ENCODE measurements around the gene NFIB.

NFIB gene

DNA sequence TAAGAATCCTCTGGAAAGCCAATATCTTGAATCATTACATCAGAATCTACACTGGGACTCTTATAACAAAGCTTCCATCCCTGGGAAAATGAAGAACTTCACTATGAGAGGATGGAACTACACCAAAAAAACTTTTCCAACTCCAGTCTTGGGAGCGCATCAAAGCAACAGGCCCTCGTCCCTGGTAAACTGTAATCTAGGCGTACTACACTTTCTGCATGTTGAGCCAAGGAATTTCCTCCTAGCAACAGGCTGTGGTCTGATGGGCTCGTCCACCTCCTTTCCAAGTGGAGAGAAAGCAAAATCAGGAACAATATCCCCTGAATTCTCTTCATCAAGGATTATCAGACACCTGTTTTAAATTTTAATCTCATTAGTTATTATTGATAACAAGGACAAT lies 94.1 kb downstream of the NFIB start:
- Histone ChIP-seq H3K27me3 (ENCODE audit: insufficient read depth, insufficient read length) (no peaks in the 10 kb centered on the region), H3K36me3 (ENCODE audit: insufficient read depth, insufficient read length, low read length) (no peaks in the 10 kb centered on the region), H3K4me3 (ENCODE audit: insufficient read length, low read depth) (no peak overlapping the region), H3K9me3 (ENCODE audit: insufficient read depth, low read length) (no peaks in the 10 kb centered on the region), H3K9ac (ENCODE audit: insufficient read length, low read depth) (no peak overlapping the region), H3K4me1 (ENCODE audit: insufficient read depth, insufficient read length) (no peaks in the 10 kb centered on the region)
- DNase-seq (ENCODE audit: low read depth, low spot score): no peak
- TF ChIP-seq YY1 (IDR thresholded peaks at IDR 0.05; ENCODE audit: insufficient read depth, insufficient read length) (no peak), SUZ12 (IDR thresholded peaks at IDR 0.05; ENCODE audit: extremely low read depth, insufficient read depth, insufficient read length) (no peak), ZNF274 (IDR thresholded peaks at IDR 0.05; ENCODE audit: low read depth, low read length) (no peak)

DNA sequence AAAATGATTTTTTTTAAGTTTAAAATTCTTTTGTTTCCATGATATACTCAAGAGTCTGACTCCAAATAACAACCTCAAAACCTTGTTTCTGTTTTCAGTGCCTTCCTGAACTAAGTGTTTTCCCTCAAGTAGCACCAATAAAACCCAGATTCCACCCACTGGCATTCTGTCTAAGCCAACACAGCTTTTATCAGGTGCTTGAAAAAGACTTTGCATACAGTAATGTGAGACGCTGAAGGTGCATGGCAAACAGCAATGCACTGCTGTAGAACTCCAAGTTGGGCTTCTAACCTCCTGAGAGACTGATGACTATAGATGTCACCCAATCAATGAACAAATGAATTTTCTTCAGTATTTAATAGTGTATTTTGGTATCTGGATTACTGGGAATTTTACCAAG lies 95.7 kb downstream of the NFIB start:
- TF ChIP-seq SUZ12 (IDR thresholded peaks at IDR 0.05; ENCODE audit: extremely low read depth, insufficient read depth, insufficient read length) (no peak), YY1 (IDR thresholded peaks at IDR 0.05; ENCODE audit: insufficient read depth, insufficient read length) (no peak), ZNF274 (IDR thresholded peaks at IDR 0.05; ENCODE audit: low read depth, low read length) (no peak)
- Histone ChIP-seq H3K9ac (ENCODE audit: insufficient read length, low read depth) (no peak overlapping the region), H3K36me3 (ENCODE audit: insufficient read depth, insufficient read length, low read length) (no peaks in the 10 kb centered on the region), H3K27me3 (ENCODE audit: insufficient read depth, insufficient read length) (no peaks in the 10 kb centered on the region), H3K4me3 (ENCODE audit: insufficient read length, low read depth) (no peak overlapping the region), H3K4me1 (ENCODE audit: insufficient read depth, insufficient read length) (no peaks in the 10 kb centered on the region), H3K9me3 (ENCODE audit: insufficient read depth, low read length) (no peaks in the 10 kb centered on the region)
- DNase-seq (ENCODE audit: low read depth, low spot score): no peak

DNA sequence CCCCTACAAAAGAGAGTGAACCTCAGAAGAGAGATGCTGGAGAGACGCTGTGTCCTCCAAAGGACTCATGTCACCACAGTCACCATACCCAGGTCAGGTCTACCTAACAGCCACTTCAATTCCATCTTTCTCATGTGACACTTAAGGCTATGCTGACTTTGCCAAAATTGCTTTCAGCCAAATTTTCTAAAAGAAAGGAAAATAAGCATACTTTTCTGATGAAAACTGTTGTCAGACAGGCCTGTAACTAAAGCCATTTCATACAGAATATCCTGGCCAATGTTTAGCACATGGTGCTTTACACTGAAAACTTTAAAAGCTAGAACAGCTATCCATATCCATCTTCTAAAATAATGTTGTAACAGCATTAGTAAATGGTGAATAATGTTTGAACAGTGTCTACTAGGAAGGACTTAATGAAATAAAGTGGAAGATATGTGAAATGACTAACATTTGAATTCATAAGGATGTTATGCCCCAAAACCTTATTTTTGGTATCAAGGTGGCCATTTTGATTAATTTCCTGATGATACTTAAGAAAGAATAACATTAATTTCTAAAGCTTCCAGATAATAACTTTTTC lies 97.2 kb downstream of the NFIB start:
- Histone ChIP-seq H3K27me3 (ENCODE audit: insufficient read depth, insufficient read length) (no peaks in the 10 kb centered on the region), H3K4me1 (ENCODE audit: insufficient read depth, insufficient read length) (no peaks in the 10 kb centered on the region), H3K9me3 (ENCODE audit: insufficient read depth, low read length) (no peaks in the 10 kb centered on the region), H3K4me3 (ENCODE audit: insufficient read length, low read depth) (no peak overlapping the region), H3K9ac (ENCODE audit: insufficient read length, low read depth) (no peak overlapping the region), H3K36me3 (ENCODE audit: insufficient read depth, insufficient read length, low read length) (no peaks in the 10 kb centered on the region)
- no peak for DNase-seq (ENCODE audit: low read depth, low spot score)
- TF ChIP-seq SUZ12 (IDR thresholded peaks at IDR 0.05; ENCODE audit: extremely low read depth, insufficient read depth, insufficient read length) (no peak), YY1 (IDR thresholded peaks at IDR 0.05; ENCODE audit: insufficient read depth, insufficient read length) (no peak), ZNF274 (IDR thresholded peaks at IDR 0.05; ENCODE audit: low read depth, low read length) (no peak)

- no peak overlapping the region for H3K4me3 ChIP-seq (ENCODE audit: insufficient read length, low read depth)
- no peaks in the 10 kb centered on the region for H3K9me3 ChIP-seq (ENCODE audit: insufficient read depth, low read length)
- TF ChIP-seq YY1 (IDR thresholded peaks at IDR 0.05; ENCODE audit: insufficient read depth, insufficient read length) (no peak), ZNF274 (IDR thresholded peaks at IDR 0.05; ENCODE audit: low read depth, low read length) (no peak), SUZ12 (IDR thresholded peaks at IDR 0.05; ENCODE audit: extremely low read depth, insufficient read depth, insufficient read length) (no peak)
- H3K9ac ChIP-seq (ENCODE audit: insufficient read length, low read depth): no peak overlapping the region
- no peaks in the 10 kb centered on the region for H3K27me3 ChIP-seq (ENCODE audit: insufficient read depth, insufficient read length)
- H3K36me3 ChIP-seq (ENCODE audit: insufficient read depth, insufficient read length, low read length): no peaks in the 10 kb centered on the region
- H3K4me1 ChIP-seq (ENCODE audit: insufficient read depth, insufficient read length): no peaks in the 10 kb centered on the region
- DNase-seq (ENCODE audit: low read depth, low spot score): no peak
These were observed 98.3 kb downstream of the NFIB start for GRCh38 chr9:14215614-14216013.

DNA sequence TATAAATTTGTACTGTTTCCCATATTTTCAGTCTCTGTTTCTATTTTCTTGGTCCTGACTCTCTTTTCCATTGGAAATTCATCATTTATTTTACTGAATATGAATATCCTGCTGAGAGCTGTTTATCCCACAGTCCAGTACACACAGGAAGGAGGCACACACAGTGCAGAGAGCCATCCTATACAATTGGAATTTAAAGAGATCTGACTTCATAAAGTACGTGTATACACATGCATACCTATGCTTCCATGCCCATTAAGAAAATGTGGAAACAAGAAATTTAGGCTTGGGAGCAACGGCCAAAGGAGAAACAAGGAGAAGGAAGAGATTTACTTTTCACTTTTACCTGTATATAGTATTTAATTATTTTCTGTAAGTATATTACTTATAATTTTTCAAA lies 99.2 kb downstream of the NFIB start:
- no peak for TF ChIP-seq ZNF274 (IDR thresholded peaks at IDR 0.05; ENCODE audit: low read depth, low read length)
- no peak for TF ChIP-seq YY1 (IDR thresholded peaks at IDR 0.05; ENCODE audit: insufficient read depth, insufficient read length)
- TF ChIP-seq SUZ12 (IDR thresholded peaks at IDR 0.05; ENCODE audit: extremely low read depth, insufficient read depth, insufficient read length): no peak
- no peak overlapping the region for H3K9ac ChIP-seq (ENCODE audit: insufficient read length, low read depth)
- no peaks in the 10 kb centered on the region for H3K36me3 ChIP-seq (ENCODE audit: insufficient read depth, insufficient read length, low read length)
- DNase-seq (ENCODE audit: low read depth, low spot score): no peak
- no peaks in the 10 kb centered on the region for H3K4me1 ChIP-seq (ENCODE audit: insufficient read depth, insufficient read length)
- no peak overlapping the region for H3K4me3 ChIP-seq (ENCODE audit: insufficient read length, low read depth)
- H3K27me3 ChIP-seq (ENCODE audit: insufficient read depth, insufficient read length): no peaks in the 10 kb centered on the region
- no peaks in the 10 kb centered on the region for H3K9me3 ChIP-seq (ENCODE audit: insufficient read depth, low read length)

- no peak for TF ChIP-seq YY1 (IDR thresholded peaks at IDR 0.05; ENCODE audit: insufficient read depth, insufficient read length)
- TF ChIP-seq ZNF274 (IDR thresholded peaks at IDR 0.05; ENCODE audit: low read depth, low read length): no peak
- TF ChIP-seq SUZ12 (IDR thresholded peaks at IDR 0.05; ENCODE audit: extremely low read depth, insufficient read depth, insufficient read length): no peak
- H3K36me3 ChIP-seq (ENCODE audit: insufficient read depth, insufficient read length, low read length): no peaks in the 10 kb centered on the region
- no peaks in the 10 kb centered on the region for H3K4me1 ChIP-seq (ENCODE audit: insufficient read depth, insufficient read length)
- H3K9ac ChIP-seq (ENCODE audit: insufficient read length, low read depth): no peak overlapping the region
- H3K9me3 ChIP-seq (ENCODE audit: insufficient read depth, low read length): no peaks in the 10 kb centered on the region
- DNase-seq (ENCODE audit: low read depth, low spot score): no peak
- H3K27me3 ChIP-seq (ENCODE audit: insufficient read depth, insufficient read length): no peaks in the 10 kb centered on the region
- no peak overlapping the region for H3K4me3 ChIP-seq (ENCODE audit: insufficient read length, low read depth)
These were observed 99.8 kb downstream of the NFIB start for GRCh38 chr9:14214065-14214684.

GRCh38 chr9:14213504-14213903 lies 100.4 kb downstream of the NFIB start:
- no peaks in the 10 kb centered on the region for H3K4me1 ChIP-seq (ENCODE audit: insufficient read depth, insufficient read length)
- no peaks in the 10 kb centered on the region for H3K9me3 ChIP-seq (ENCODE audit: insufficient read depth, low read length)
- no peaks in the 10 kb centered on the region for H3K36me3 ChIP-seq (ENCODE audit: insufficient read depth, insufficient read length, low read length)
- no peaks in the 10 kb centered on the region for H3K27me3 ChIP-seq (ENCODE audit: insufficient read depth, insufficient read length)
- no peak overlapping the region for H3K4me3 ChIP-seq (ENCODE audit: insufficient read length, low read depth)
- no peak for DNase-seq (ENCODE audit: low read depth, low spot score)
- no peak overlapping the region for H3K9ac ChIP-seq (ENCODE audit: insufficient read length, low read depth)
- TF ChIP-seq SUZ12 (IDR thresholded peaks at IDR 0.05; ENCODE audit: extremely low read depth, insufficient read depth, insufficient read length): no peak
- TF ChIP-seq ZNF274 (IDR thresholded peaks at IDR 0.05; ENCODE audit: low read depth, low read length): no peak
- no peak for TF ChIP-seq YY1 (IDR thresholded peaks at IDR 0.05; ENCODE audit: insufficient read depth, insufficient read length)

Data from NT2/D1 (cell line).